WTC11 (cell line): Measurements from ENCODE around the gene FBXO31.

Source experiments
- E2F1 ChIP-seq: sonication (generic); formaldehyde crosslinking; IDR thresholded peaks from 2 replicates; pipeline ENCODE4 v1.8.0; 2022; ENCODE audit warnings: mild to moderate bottlenecking, missing genetic modification reagents
- ESRRA ChIP-seq: sonication (generic); formaldehyde crosslinking; IDR thresholded peaks from 2 replicates; pipeline ENCODE4 v1.8.1; 2022; ENCODE audit warnings: mild to moderate bottlenecking, missing genetic modification reagents, borderline replicate concordance
- FOXP1 ChIP-seq: sonication (generic); formaldehyde crosslinking; IDR thresholded peaks from 2 replicates; pipeline ENCODE4 v1.8.0; 2022; ENCODE audit warnings: missing genetic modification reagents, mild to moderate bottlenecking, moderate library complexity, borderline replicate concordance
- JUN ChIP-seq: sonication (generic); formaldehyde crosslinking; IDR thresholded peaks from 2 replicates; pipeline ENCODE4 v1.8.0; 2023; ENCODE audit warnings: mild to moderate bottlenecking, missing genetic modification reagents
- NR3C1 ChIP-seq: sonication (generic); formaldehyde crosslinking; conservative IDR thresholded peaks from 2 replicates; pipeline ENCODE4 v1.8.1; 2023; ENCODE audit warnings: low read depth, mild to moderate bottlenecking, missing genetic modification reagents
- RELA ChIP-seq: sonication (generic); formaldehyde crosslinking; IDR thresholded peaks from 2 replicates; pipeline ENCODE4 v1.8.1; 2022; ENCODE audit warnings: missing genetic modification reagents, mild to moderate bottlenecking, borderline replicate concordance
- ZNF138 ChIP-seq: sonication (generic); formaldehyde crosslinking; conservative IDR thresholded peaks from 2 replicates; pipeline ENCODE4 v1.8.1; 2022; ENCODE audit warnings: mild to moderate bottlenecking, moderate library complexity, missing genetic modification reagents
- ZNF232 ChIP-seq: sonication (generic); formaldehyde crosslinking; IDR thresholded peaks from 2 replicates; pipeline ENCODE4 v1.8.0; 2022; ENCODE audit warnings: mild to moderate bottlenecking, missing genetic modification reagents
- TF ChIP-seq, protein P1 (sequence below): fragments of 200-600 bp; IDR thresholded peaks from 2 replicates; pipeline ENCODE4 v1.8.0; 2022; ENCODE audit warnings: antibody characterized with exemption
- TF ChIP-seq, protein P2 (sequence below): sonication (generic); formaldehyde crosslinking; IDR thresholded peaks from 2 replicates; pipeline ENCODE4 v1.8.1; 2023; ENCODE audit warnings: mild to moderate bottlenecking, missing genetic modification reagents, borderline replicate concordance
- TF ChIP-seq, protein P3 (sequence below): sonication (generic); formaldehyde crosslinking; IDR thresholded peaks from 2 replicates; pipeline ENCODE4 v1.8.0; 2022; ENCODE audit warnings: missing genetic modification reagents

DNA sequence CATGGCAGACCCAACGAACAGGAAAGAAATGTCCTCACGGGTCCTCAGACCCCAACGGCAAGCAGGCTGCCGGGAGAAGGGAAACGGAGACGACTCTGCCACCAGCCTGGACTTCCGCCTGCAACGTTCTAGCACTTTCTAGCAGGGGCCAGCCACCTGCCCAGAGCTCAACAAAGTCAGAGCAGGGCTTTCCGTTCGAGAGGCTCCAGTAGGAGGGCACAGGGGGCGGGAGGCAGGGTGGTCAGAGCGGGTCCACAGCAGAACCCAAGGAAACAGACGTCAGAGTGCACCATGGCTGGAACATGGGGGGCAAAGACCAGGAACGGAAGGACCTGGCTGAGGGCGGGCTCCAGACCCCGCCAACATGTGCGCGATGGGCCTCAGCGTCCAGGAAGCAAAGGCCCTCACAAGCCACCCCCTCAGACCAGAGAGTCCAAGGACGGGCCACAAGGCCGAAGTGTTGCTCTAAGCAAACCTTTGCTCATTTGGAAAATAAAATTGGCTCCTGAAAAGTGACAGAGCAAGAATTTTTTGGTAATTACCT lies 37.0 kb downstream of the FBXO31 start:
- TF ChIP-seq, protein P1, sequence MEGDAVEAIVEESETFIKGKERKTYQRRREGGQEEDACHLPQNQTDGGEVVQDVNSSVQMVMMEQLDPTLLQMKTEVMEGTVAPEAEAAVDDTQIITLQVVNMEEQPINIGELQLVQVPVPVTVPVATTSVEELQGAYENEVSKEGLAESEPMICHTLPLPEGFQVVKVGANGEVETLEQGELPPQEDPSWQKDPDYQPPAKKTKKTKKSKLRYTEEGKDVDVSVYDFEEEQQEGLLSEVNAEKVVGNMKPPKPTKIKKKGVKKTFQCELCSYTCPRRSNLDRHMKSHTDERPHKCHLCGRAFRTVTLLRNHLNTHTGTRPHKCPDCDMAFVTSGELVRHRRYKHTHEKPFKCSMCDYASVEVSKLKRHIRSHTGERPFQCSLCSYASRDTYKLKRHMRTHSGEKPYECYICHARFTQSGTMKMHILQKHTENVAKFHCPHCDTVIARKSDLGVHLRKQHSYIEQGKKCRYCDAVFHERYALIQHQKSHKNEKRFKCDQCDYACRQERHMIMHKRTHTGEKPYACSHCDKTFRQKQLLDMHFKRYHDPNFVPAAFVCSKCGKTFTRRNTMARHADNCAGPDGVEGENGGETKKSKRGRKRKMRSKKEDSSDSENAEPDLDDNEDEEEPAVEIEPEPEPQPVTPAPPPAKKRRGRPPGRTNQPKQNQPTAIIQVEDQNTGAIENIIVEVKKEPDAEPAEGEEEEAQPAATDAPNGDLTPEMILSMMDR = no peak
- no peak for TF ChIP-seq NR3C1 (CRISPR knock-in tag)
- TF ChIP-seq E2F1 (CRISPR knock-in tag) = no peak
- TF ChIP-seq, protein P2, sequence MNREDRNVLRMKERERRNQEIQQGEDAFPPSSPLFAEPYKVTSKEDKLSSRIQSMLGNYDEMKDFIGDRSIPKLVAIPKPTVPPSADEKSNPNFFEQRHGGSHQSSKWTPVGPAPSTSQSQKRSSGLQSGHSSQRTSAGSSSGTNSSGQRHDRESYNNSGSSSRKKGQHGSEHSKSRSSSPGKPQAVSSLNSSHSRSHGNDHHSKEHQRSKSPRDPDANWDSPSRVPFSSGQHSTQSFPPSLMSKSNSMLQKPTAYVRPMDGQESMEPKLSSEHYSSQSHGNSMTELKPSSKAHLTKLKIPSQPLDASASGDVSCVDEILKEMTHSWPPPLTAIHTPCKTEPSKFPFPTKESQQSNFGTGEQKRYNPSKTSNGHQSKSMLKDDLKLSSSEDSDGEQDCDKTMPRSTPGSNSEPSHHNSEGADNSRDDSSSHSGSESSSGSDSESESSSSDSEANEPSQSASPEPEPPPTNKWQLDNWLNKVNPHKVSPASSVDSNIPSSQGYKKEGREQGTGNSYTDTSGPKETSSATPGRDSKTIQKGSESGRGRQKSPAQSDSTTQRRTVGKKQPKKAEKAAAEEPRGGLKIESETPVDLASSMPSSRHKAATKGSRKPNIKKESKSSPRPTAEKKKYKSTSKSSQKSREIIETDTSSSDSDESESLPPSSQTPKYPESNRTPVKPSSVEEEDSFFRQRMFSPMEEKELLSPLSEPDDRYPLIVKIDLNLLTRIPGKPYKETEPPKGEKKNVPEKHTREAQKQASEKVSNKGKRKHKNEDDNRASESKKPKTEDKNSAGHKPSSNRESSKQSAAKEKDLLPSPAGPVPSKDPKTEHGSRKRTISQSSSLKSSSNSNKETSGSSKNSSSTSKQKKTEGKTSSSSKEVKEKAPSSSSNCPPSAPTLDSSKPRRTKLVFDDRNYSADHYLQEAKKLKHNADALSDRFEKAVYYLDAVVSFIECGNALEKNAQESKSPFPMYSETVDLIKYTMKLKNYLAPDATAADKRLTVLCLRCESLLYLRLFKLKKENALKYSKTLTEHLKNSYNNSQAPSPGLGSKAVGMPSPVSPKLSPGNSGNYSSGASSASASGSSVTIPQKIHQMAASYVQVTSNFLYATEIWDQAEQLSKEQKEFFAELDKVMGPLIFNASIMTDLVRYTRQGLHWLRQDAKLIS (CRISPR knock-in tag) = no peak
- no peak for TF ChIP-seq JUN (CRISPR knock-in tag)
- TF ChIP-seq ESRRA (CRISPR knock-in tag) = no peak
- TF ChIP-seq, protein P3, sequence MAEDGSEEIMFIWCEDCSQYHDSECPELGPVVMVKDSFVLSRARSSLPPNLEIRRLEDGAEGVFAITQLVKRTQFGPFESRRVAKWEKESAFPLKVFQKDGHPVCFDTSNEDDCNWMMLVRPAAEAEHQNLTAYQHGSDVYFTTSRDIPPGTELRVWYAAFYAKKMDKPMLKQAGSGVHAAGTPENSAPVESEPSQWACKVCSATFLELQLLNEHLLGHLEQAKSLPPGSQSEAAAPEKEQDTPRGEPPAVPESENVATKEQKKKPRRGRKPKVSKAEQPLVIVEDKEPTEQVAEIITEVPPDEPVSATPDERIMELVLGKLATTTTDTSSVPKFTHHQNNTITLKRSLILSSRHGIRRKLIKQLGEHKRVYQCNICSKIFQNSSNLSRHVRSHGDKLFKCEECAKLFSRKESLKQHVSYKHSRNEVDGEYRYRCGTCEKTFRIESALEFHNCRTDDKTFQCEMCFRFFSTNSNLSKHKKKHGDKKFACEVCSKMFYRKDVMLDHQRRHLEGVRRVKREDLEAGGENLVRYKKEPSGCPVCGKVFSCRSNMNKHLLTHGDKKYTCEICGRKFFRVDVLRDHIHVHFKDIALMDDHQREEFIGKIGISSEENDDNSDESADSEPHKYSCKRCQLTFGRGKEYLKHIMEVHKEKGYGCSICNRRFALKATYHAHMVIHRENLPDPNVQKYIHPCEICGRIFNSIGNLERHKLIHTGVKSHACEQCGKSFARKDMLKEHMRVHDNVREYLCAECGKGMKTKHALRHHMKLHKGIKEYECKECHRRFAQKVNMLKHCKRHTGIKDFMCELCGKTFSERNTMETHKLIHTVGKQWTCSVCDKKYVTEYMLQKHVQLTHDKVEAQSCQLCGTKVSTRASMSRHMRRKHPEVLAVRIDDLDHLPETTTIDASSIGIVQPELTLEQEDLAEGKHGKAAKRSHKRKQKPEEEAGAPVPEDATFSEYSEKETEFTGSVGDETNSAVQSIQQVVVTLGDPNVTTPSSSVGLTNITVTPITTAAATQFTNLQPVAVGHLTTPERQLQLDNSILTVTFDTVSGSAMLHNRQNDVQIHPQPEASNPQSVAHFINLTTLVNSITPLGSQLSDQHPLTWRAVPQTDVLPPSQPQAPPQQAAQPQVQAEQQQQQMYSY (CRISPR knock-in tag) = no peak
- TF ChIP-seq RELA (CRISPR knock-in tag) = no peak
- TF ChIP-seq ZNF138 (CRISPR knock-in tag) = no peak
- no peak for TF ChIP-seq ZNF232 (CRISPR knock-in tag)
- no peak for TF ChIP-seq FOXP1 (CRISPR knock-in tag)
